Calu3 (cell line): ENCODE measurements around the gene DCC. TPM values are rescaled to one million over a fixed set of nuclear protein-coding genes. Genes with fewer than 3 reads are reported as not detected.

Source experiments
- BruUV-seq: library from RNA; stranded (reverse); fragments of 400-500 nt; replicated peaks from 2 replicates; lab custom pipeline; 2021; lab: Mats Ljungman, UMichigan
- CTCF ChIA-PET: fragments of 300-600 bp; sonication (Branson Sonifier 250); formaldehyde crosslinking; loops from one replicate; lab custom pipeline; 2022; ENCODE audit warnings: antibody characterized with exemption; lab: Charles Lee
- DNase-seq: peaks from one replicate; pipeline ENCODE4 v3.0.0; 2022
- H3K27ac Mint-ChIP-seq: one replicate; pipeline ENCODE4 v1.8.0; 2022; ENCODE audit warnings: mixed read lengths; ENCODE audit not compliant: unreplicated experiment
- H3K27me3 Mint-ChIP-seq: one replicate; pipeline ENCODE4 v1.8.0; 2022; ENCODE audit warnings: mixed read lengths; ENCODE audit not compliant: unreplicated experiment
- H3K36me3 Mint-ChIP-seq: one replicate; pipeline ENCODE4 v1.8.0; 2022; ENCODE audit warnings: mild to moderate bottlenecking, moderate library complexity, mixed read lengths; ENCODE audit not compliant: insufficient read depth, unreplicated experiment
- H3K4me1 Mint-ChIP-seq: one replicate; pipeline ENCODE4 v1.8.0; 2022; ENCODE audit warnings: mild to moderate bottlenecking, low read depth, mixed read lengths; ENCODE audit not compliant: unreplicated experiment
- H3K4me3 Mint-ChIP-seq: one replicate; pipeline ENCODE4 v1.8.0; 2022; ENCODE audit warnings: mild to moderate bottlenecking, low read depth, moderate library complexity, mixed read lengths; ENCODE audit not compliant: unreplicated experiment
- H3K9me3 Mint-ChIP-seq: one replicate; pipeline ENCODE4 v1.8.0; 2022; ENCODE audit warnings: low read depth, mixed read lengths; ENCODE audit not compliant: unreplicated experiment
- CTCF ChIP-seq: fragments of 200-600 bp; IDR thresholded peaks from one replicate; pipeline ENCODE4 v1.8.0; 2022; ENCODE audit warnings: antibody characterized with exemption; ENCODE audit not compliant: unreplicated experiment
- intact Hi-C: fragments of 100-400 bp; cut with micrococcal nuclease; formaldehyde crosslinking; loops from one replicate; pipeline ENCODE4 v1.10.0; 2022; ENCODE audit not compliant: unreplicated experiment
- total RNA-seq: library from RNA; stranded (reverse); gene quantifications from 2 replicates; pipeline ENCODE4 v1.2.3, GENCODE V29; 2022

Gene DCC
- total RNA-seq, 1 experiment from 2014 or later, result not detected

- H3K36me3 Mint-ChIP-seq, result no peaks in the 10 kb centered on the region
- H3K9me3 Mint-ChIP-seq, result no peaks in the 10 kb centered on the region
- TF ChIP-seq CTCF, result no peak
- intact Hi-C loops, result no loop called here
- no peak for DNase-seq
- peak overlapping the region; percentile 47 for H3K27ac Mint-ChIP-seq
- no peaks in the 10 kb centered on the region for H3K4me1 Mint-ChIP-seq
- H3K4me3 Mint-ChIP-seq, result no peak overlapping the region
- CTCF ChIA-PET, result no interaction called here
- peaks cover 34% of the 10 kb centered on the region for H3K27me3 Mint-ChIP-seq
- BruUV-seq, result no TSS peak
Measured at GRCh38 chr18:52394602-52395001, 54.6 kb downstream of the DCC start.

- H3K27ac Mint-ChIP-seq, result peak overlapping the region; percentile 47
- H3K9me3 Mint-ChIP-seq, result no peaks in the 10 kb centered on the region
- H3K4me1 Mint-ChIP-seq, result no peaks in the 10 kb centered on the region
- DNase-seq, result no peak
- intact Hi-C loops, result no loop called here
- CTCF ChIA-PET, result no interaction called here
- no peak for TF ChIP-seq CTCF
- H3K36me3 Mint-ChIP-seq, result no peaks in the 10 kb centered on the region
- H3K27me3 Mint-ChIP-seq, result peaks cover 32% of the 10 kb centered on the region
- no TSS peak for BruUV-seq
- no peak overlapping the region for H3K4me3 Mint-ChIP-seq
Measured at GRCh38 chr18:52395146-52395852, 55.3 kb downstream of the DCC start.

- TF ChIP-seq CTCF, result no peak
- H3K36me3 Mint-ChIP-seq, result no peaks in the 10 kb centered on the region
- CTCF ChIA-PET, result no interaction called here
- no TSS peak for BruUV-seq
- intact Hi-C loops, result no loop called here
- no peaks in the 10 kb centered on the region for H3K4me1 Mint-ChIP-seq
- H3K9me3 Mint-ChIP-seq, result no peaks in the 10 kb centered on the region
- no peak for DNase-seq
- peaks cover under 1% of the 10 kb centered on the region for H3K27me3 Mint-ChIP-seq
- no peak overlapping the region for H3K4me3 Mint-ChIP-seq
- H3K27ac Mint-ChIP-seq, result no peak overlapping the region
Measured at GRCh38 chr18:52401236-52401635, 61.2 kb downstream of the DCC start.

- Mint-ChIP-seq H3K4me3 (no peak overlapping the region), H3K9me3 (no peaks in the 10 kb centered on the region), H3K36me3 (no peaks in the 10 kb centered on the region), H3K4me1 (no peaks in the 10 kb centered on the region), H3K27ac (no peak overlapping the region), H3K27me3 (no peaks in the 10 kb centered on the region)
- DNase-seq, result no peak
- CTCF ChIA-PET, result no interaction called here
- intact Hi-C loops, result no loop called here
- TF ChIP-seq CTCF, result no peak
- BruUV-seq, result no TSS peak
Measured at GRCh38 chr18:52402814-52403213, 62.8 kb downstream of the DCC start.
